Activated naive CD4-positive, alpha-beta T cell treated with anti-CD3 and anti-CD28 coated beads, Interleukin-2, amount 10 ng/mL, durations not matched to agents 7 days and 5 days (primary cell): ENCODE measurements around the gene CDS2.
A peak's percentile ranks its signal among the peaks of the same experiment; 100 is the strongest.

Source experiments
- CTCF ChIA-PET: fragments of 350-600 bp; sonication (Branson Sonifier 250); formaldehyde crosslinking; loops from one replicate; lab custom pipeline; 2021; ENCODE audit warnings: antibody characterized with exemption; lab: Charles Lee
- DNase-seq: peaks from one replicate; pipeline ENCODE4 v3.0.0-alpha.2; 2020
- H3K27ac Mint-ChIP-seq: one replicate; pipeline ENCODE4 v1.8.0; 2021; ENCODE audit warnings: mild to moderate bottlenecking, moderate library complexity, mixed read lengths
- H3K27me3 Mint-ChIP-seq: one replicate; pipeline ENCODE4 v1.8.0; 2021; ENCODE audit warnings: mild to moderate bottlenecking, mixed read lengths
- H3K36me3 Mint-ChIP-seq: one replicate; pipeline ENCODE4 v1.8.0; 2021; ENCODE audit warnings: mixed read lengths
- H3K4me1 Mint-ChIP-seq: one replicate; pipeline ENCODE4 v1.8.0; 2021; ENCODE audit warnings: mixed read lengths
- H3K4me3 Mint-ChIP-seq: one replicate; pipeline ENCODE4 v1.8.0; 2021; ENCODE audit warnings: mild to moderate bottlenecking, moderate library complexity, mixed read lengths
- H3K9me3 Mint-ChIP-seq: one replicate; pipeline ENCODE4 v1.8.0; 2021; ENCODE audit warnings: mixed read lengths

CDS2 gene

GRCh38 chr20:5171064-5171789 lies 44.4 kb downstream of the CDS2 start:
- DNase-seq: no peak
- Mint-ChIP-seq H3K4me3 (no peak overlapping the region), H3K9me3 (no peaks in the 10 kb centered on the region), H3K27me3 (no peaks in the 10 kb centered on the region), H3K4me1 (peaks cover 42% of the 10 kb centered on the region), H3K36me3 (peaks cover 12% of the 10 kb centered on the region), H3K27ac (peak overlapping the region; percentile 56)
- CTCF ChIA-PET: interaction anchor here (1.1 to 3.3 kb wide), 2 partner anchors 21 to 45 kb away, joined by 3 to 13 read pairs; partner anchors contain the start of gene CDS2

DNA sequence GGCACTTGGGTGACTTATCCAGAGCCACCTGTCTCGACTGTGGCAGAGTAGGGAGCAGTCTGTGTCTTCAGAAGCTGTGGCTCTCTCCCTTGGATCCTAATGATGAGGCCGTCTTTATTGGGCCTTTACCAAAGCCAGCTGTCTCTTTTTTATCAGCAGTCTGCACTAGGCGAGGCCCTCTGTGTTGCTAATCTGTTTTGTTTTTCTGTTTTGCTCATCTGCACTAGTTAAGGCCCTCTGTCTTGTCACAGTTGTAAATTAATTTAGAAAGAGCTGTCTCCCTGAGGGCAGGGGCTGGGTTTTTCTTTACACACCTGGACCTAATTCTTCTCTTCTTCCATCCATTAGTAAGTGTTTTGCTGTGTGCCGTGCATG lies 45.0 kb downstream of the CDS2 start:
- CTCF ChIA-PET: interaction anchor here (1.1 kb wide), 1 partner anchor 45 kb away, joined by 3 read pairs; the partner anchor contains the start of gene CDS2
- no peak overlapping the region for H3K4me3 Mint-ChIP-seq
- no peaks in the 10 kb centered on the region for H3K9me3 Mint-ChIP-seq
- DNase-seq: no peak
- peaks cover 15% of the 10 kb centered on the region for H3K36me3 Mint-ChIP-seq
- H3K27ac Mint-ChIP-seq: no peak overlapping the region
- H3K4me1 Mint-ChIP-seq: peaks cover 37% of the 10 kb centered on the region
- no peaks in the 10 kb centered on the region for H3K27me3 Mint-ChIP-seq

DNA sequence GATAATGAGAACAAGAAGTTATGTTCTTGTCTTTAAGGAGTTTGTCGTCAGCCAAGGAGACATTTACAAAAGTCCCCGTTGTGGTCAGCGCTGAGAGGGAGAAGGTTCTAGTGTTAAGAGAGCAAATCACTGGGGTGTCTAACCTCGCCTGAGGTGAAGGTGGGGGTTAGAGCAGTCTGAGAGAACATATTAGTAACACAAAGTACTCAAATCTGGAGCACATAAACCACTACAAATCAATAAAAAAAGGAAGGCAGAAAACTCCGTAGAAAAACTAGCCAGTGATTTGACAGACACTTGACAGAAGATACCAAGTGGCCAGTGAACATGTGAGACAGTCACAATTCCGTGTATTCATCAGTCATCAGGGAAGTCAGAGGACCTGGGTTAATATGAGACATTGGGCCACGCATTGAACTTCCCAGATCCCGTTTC lies 45.4 kb downstream of the CDS2 start:
- CTCF ChIA-PET: interaction anchor here (1.1 kb wide), 1 partner anchor 46 kb away, joined by 3 read pairs; the partner anchor contains the start of gene CDS2
- no peak overlapping the region for H3K4me3 Mint-ChIP-seq
- no peak for DNase-seq
- H3K36me3 Mint-ChIP-seq: peaks cover 17% of the 10 kb centered on the region
- no peaks in the 10 kb centered on the region for H3K27me3 Mint-ChIP-seq
- H3K27ac Mint-ChIP-seq: no peak overlapping the region
- peaks cover 33% of the 10 kb centered on the region for H3K4me1 Mint-ChIP-seq
- H3K9me3 Mint-ChIP-seq: no peaks in the 10 kb centered on the region

- H3K4me3 Mint-ChIP-seq: no peak overlapping the region
- H3K27me3 Mint-ChIP-seq: no peaks in the 10 kb centered on the region
- DNase-seq: no peak
- CTCF ChIA-PET: no interaction called here
- H3K36me3 Mint-ChIP-seq: peaks cover 19% of the 10 kb centered on the region
- no peaks in the 10 kb centered on the region for H3K9me3 Mint-ChIP-seq
- H3K27ac Mint-ChIP-seq: no peak overlapping the region
- peaks cover 27% of the 10 kb centered on the region for H3K4me1 Mint-ChIP-seq
Observed at GRCh38 chr20:5172903-5173463, 46.2 kb downstream of the CDS2 start.

- CTCF ChIA-PET: interaction anchor here (1.3 kb wide), 1 partner anchor 56 kb away, joined by 3 read pairs; no protein-coding TSS in a partner anchor
- Mint-ChIP-seq H3K9me3 (no peaks in the 10 kb centered on the region), H3K27ac (no peak overlapping the region), H3K4me1 (peaks cover 22% of the 10 kb centered on the region), H3K4me3 (no peak overlapping the region), H3K27me3 (no peaks in the 10 kb centered on the region), H3K36me3 (peaks cover 24% of the 10 kb centered on the region)
- DNase-seq: no peak
Observed at GRCh38 chr20:5173751-5174150, 46.9 kb downstream of the CDS2 start.

- no peaks in the 10 kb centered on the region for H3K9me3 Mint-ChIP-seq
- H3K27ac Mint-ChIP-seq: no peak overlapping the region
- peaks cover 29% of the 10 kb centered on the region for H3K36me3 Mint-ChIP-seq
- DNase-seq: no peak
- no peaks in the 10 kb centered on the region for H3K27me3 Mint-ChIP-seq
- H3K4me1 Mint-ChIP-seq: peaks cover 11% of the 10 kb centered on the region
- CTCF ChIA-PET: no interaction called here
- no peak overlapping the region for H3K4me3 Mint-ChIP-seq
Observed at GRCh38 chr20:5177071-5177470, 50.3 kb downstream of the CDS2 start.

GRCh38 chr20:5178046-5178445 lies 51.2 kb downstream of the CDS2 start:
- CTCF ChIA-PET: interaction anchor here (1.0 kb wide), 1 partner anchor 14 kb away, joined by 3 read pairs; no protein-coding TSS in a partner anchor
- DNase-seq: no peak
- Mint-ChIP-seq H3K4me1 (peaks cover 7% of the 10 kb centered on the region), H3K4me3 (no peak overlapping the region), H3K27me3 (no peaks in the 10 kb centered on the region), H3K36me3 (peaks cover 34% of the 10 kb centered on the region), H3K27ac (no peak overlapping the region), H3K9me3 (no peaks in the 10 kb centered on the region)

DNA sequence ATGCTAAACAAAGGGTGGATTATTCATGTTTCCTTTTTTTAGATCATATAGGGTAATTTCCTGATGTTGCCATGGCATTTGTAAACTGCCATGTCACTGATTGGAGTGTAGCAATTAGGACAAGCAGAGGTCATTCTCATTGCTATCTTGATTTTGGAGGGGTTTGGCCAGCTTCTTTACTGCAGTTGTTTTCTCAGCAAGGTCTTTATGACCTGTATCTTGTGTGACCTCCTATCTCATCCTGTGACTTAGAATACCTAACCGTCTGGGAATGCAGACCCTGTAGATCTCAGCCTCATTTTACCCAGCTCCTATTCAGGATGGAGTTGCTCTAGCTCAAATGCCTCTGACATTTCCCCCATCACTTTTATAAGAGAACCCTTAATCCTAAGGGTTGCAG lies 53.6 kb downstream of the CDS2 start:
- Mint-ChIP-seq H3K27me3 (no peaks in the 10 kb centered on the region), H3K9me3 (no peaks in the 10 kb centered on the region), H3K27ac (no peak overlapping the region), H3K4me3 (no peak overlapping the region), H3K4me1 (no peaks in the 10 kb centered on the region), H3K36me3 (peaks cover 34% of the 10 kb centered on the region)
- no peak for DNase-seq
- CTCF ChIA-PET: interaction anchor here (1.6 to 2.5 kb wide), 2 partner anchors 24 to 54 kb away, joined by 4 to 14 read pairs; partner anchors contain the start of gene CDS2

DNA sequence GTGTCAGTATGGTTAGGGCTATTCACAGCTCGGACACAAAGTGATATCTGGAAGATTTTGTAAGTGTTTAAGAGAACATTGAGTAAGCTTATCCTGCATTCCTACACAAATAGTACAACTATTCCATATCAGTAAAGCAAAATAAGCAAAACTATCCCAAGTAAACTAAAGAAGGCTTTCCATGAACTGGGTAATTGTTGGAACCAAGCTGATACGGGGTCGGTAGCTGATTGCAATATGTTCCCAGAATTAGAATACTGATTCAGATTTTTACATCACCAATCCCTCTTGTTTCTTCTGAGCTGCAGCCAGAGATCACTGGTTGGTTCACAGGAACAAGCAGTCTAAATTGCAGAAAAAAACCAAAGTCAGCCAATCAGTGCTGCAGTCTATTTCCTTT lies 54.1 kb downstream of the CDS2 start:
- Mint-ChIP-seq H3K9me3 (no peaks in the 10 kb centered on the region), H3K4me1 (no peaks in the 10 kb centered on the region), H3K27me3 (no peaks in the 10 kb centered on the region), H3K4me3 (no peak overlapping the region), H3K36me3 (peaks cover 35% of the 10 kb centered on the region), H3K27ac (no peak overlapping the region)
- DNase-seq: no peak
- CTCF ChIA-PET: interaction anchor here (1.6 to 2.5 kb wide), 2 partner anchors 24 to 55 kb away, joined by 4 to 14 read pairs; partner anchors contain the start of gene CDS2

DNA sequence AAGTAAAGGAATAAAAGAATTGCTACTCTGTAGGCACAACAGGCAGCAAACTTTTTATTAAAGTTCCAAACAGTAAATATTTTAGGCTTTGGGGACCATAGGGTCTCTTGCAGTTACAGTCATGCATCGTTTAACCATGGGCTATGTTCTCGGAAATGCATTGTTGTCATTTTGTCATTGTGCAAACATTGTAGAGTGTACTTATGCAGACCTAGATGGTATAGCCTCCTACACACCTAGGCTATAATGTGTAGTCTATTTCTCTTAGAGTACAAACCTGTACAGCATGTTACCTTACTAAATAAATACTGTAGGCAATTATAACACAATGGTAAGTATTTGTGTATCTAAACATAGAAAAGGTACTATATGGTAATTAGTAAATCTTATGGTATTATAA lies 54.7 kb downstream of the CDS2 start:
- H3K9me3 Mint-ChIP-seq: no peaks in the 10 kb centered on the region
- CTCF ChIA-PET: interaction anchor here (1.0 to 2.5 kb wide), 3 partner anchors 11 to 55 kb away, joined by 4 to 14 read pairs (median 4); partner anchors contain the start of gene CDS2
- DNase-seq: no peak
- no peaks in the 10 kb centered on the region for H3K27me3 Mint-ChIP-seq
- H3K36me3 Mint-ChIP-seq: peaks cover 35% of the 10 kb centered on the region
- no peak overlapping the region for H3K27ac Mint-ChIP-seq
- H3K4me1 Mint-ChIP-seq: no peaks in the 10 kb centered on the region
- no peak overlapping the region for H3K4me3 Mint-ChIP-seq

DNA sequence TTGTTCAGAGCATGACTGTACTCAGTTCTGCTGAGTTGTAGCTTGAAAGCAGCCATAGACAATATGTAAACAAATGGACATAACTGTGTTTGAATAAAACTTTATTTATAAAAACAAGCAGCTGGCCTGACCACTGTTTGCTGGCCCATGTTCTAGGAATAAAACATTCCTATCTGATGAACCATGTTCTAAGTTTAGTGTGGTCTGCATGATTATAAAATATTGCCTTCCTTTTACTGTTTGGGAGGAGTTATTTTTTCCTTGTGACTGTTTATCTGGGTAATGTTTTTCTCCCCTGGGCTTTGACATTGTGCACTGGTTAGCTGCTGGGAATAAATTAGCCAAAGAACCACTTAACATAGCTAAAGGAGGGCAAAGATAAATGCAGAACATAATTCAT lies 55.1 kb downstream of the CDS2 start:
- Mint-ChIP-seq H3K4me1 (no peaks in the 10 kb centered on the region), H3K4me3 (no peak overlapping the region), H3K27ac (no peak overlapping the region), H3K9me3 (no peaks in the 10 kb centered on the region), H3K36me3 (peaks cover 36% of the 10 kb centered on the region), H3K27me3 (no peaks in the 10 kb centered on the region)
- CTCF ChIA-PET: interaction anchor here (1.0 kb wide), 1 partner anchor 10 kb away, joined by 4 read pairs; no protein-coding TSS in a partner anchor
- no peak for DNase-seq

DNA sequence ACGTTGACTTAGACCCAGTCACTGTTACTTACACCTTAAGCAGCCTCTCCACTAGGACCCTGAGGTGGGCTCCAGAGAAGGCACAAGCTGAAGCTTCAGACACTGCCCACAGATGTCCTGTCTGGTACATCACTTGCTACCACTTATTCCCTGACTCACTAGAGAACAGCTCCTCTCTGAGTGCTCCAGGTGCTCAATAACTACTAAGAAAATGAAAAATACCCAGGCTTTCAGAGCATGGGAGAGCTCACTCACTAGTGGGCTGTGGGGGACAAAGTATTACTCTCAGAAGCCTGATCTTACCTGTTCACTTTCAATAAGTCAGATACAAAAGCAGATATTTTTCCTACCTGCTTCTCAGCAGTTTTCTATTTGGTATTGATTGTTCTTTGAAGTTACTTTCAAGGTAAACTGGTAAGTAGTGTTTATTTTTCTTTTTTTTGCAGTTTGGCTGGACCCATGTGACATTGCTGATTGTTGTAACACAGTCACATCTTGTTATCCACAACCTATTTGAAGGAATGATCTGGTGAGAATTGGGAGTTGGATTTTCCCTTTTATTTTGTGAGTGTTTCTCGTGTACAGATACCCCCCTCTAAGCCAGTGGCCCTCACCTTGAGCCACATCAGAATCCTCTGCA lies 55.9 kb downstream of the CDS2 start:
- H3K27ac Mint-ChIP-seq: no peak overlapping the region
- CTCF ChIA-PET: interaction anchor here (1.7 kb wide), 1 partner anchor 10 kb away, joined by 5 read pairs; no protein-coding TSS in a partner anchor
- no peaks in the 10 kb centered on the region for H3K27me3 Mint-ChIP-seq
- DNase-seq: no peak
- no peak overlapping the region for H3K4me3 Mint-ChIP-seq
- no peaks in the 10 kb centered on the region for H3K9me3 Mint-ChIP-seq
- peaks cover 32% of the 10 kb centered on the region for H3K36me3 Mint-ChIP-seq
- no peaks in the 10 kb centered on the region for H3K4me1 Mint-ChIP-seq

- no peak overlapping the region for H3K4me3 Mint-ChIP-seq
- H3K9me3 Mint-ChIP-seq: no peaks in the 10 kb centered on the region
- DNase-seq: no peak
- CTCF ChIA-PET: interaction anchor here (1.7 kb wide), 1 partner anchor 9 kb away, joined by 5 read pairs; no protein-coding TSS in a partner anchor
- H3K4me1 Mint-ChIP-seq: no peaks in the 10 kb centered on the region
- peaks cover 29% of the 10 kb centered on the region for H3K36me3 Mint-ChIP-seq
- no peak overlapping the region for H3K27ac Mint-ChIP-seq
- H3K27me3 Mint-ChIP-seq: no peaks in the 10 kb centered on the region
Observed at GRCh38 chr20:5183731-5184474, 57.1 kb downstream of the CDS2 start.
